Endothelial cell of umbilical vein (primary cell): ENCODE results near the gene OTP.
A peak's percentile ranks its signal among the peaks of the same experiment; 100 is the strongest.

Source experiments
- CTCF ChIP-seq, 2 donors: IDR thresholded peaks; 1 replicate in 1 of 2; 2 replicates in 1 of 2; pipeline ENCODE4 v1.5.1; 2011; ENCODE audit warnings: low read length in 2 of 2, mild to moderate bottlenecking in 2 of 2, moderate library complexity in 2 of 2, control low read depth in 1 of 2, inconsistent platforms in 1 of 2, low read depth in 1 of 2; ENCODE audit not compliant: insufficient read depth in 1 of 2; ENCODE audit errors: extremely low read depth in 1 of 2
- EZH2 ChIP-seq: IDR thresholded peaks from 2 replicates; pipeline ENCODE4 v1.6.1; 2012; ENCODE audit warnings: borderline replicate concordance, low read depth, mild to moderate bottlenecking, moderate library complexity, low read length, inconsistent platforms; ENCODE audit not compliant: severe bottlenecking
- MAX ChIP-seq: IDR thresholded peaks from 2 replicates; pipeline ENCODE4 v1.6.1; 2011; ENCODE audit not compliant: insufficient read depth, insufficient read length
- POLR2A ChIP-seq: IDR thresholded peaks from 2 replicates; pipeline ENCODE4 v1.6.1; 2012; ENCODE audit warnings: low read depth, mild to moderate bottlenecking, control low read depth, low read length

GRCh38 chr5:77641397-77641943 is 3.0 kb upstream of the OTP start:
- TF ChIP-seq CTCF (IDR thresholded peaks at IDR 0.05; ENCODE audit: extremely low read depth in 1 of 2, insufficient read depth in 1 of 2, low read depth in 1 of 2, low read length in 2 of 2) (no peak), POLR2A (no peak), MAX (no peak), EZH2 (peak; percentile 40)
